Measurements from ENCODE around the gene PLP2. TPM values are rescaled to one million over a fixed set of nuclear protein-coding genes. Genes with fewer than 3 reads are reported as not detected.

The PLP2 gene
- total RNA-seq, 6 donors from 2014 or later, result 32.7 to 135 (median 58.4) TPM

GRCh38 chrX:49203536-49203935, 31.8 kb downstream of the PLP2 start:
- peaks cover 0 to 17% (median 6%) of the 10 kb centered on the region in 4 donors for H3K4me1 ChIP-seq
- no peaks in the 10 kb centered on the region for H3K9me3 ChIP-seq
- no peak for DNase-seq
- TF ChIP-seq EP300 (IDR thresholded peaks at IDR 0.05) (no peak), POLR2AphosphoS5 (IDR thresholded peaks at IDR 0.05) (no peak), POLR2A (IDR thresholded peaks at IDR 0.05) (no peak), CTCF (IDR thresholded peaks at IDR 0.05) (no peak)
- 72 to 80% methylated on average over 3 of the region's 3 CpGs for WGBS, 2 donors
- no peak for ATAC-seq (ENCODE audit: low FRiP score in 2 of 2)
- H3K27me3 ChIP-seq, result no peaks in the 10 kb centered on the region
- no peak overlapping the region for H3K4me3 ChIP-seq
- no peaks in the 10 kb centered on the region for H3K36me3 ChIP-seq
- no peak overlapping the region for H3K27ac ChIP-seq

GRCh38 chrX:49204017-49204416, 32.3 kb downstream of the PLP2 start:
- H3K36me3 ChIP-seq, result no peaks in the 10 kb centered on the region
- H3K9me3 ChIP-seq, result no peaks in the 10 kb centered on the region
- no peak overlapping the region for H3K4me3 ChIP-seq
- TF ChIP-seq CTCF (IDR thresholded peaks at IDR 0.05) (no peak), POLR2AphosphoS5 (IDR thresholded peaks at IDR 0.05) (no peak), EP300 (IDR thresholded peaks at IDR 0.05) (no peak), POLR2A (IDR thresholded peaks at IDR 0.05) (no peak)
- no peak for DNase-seq
- 81 to 100% methylated on average over 2 to 6 of the region's 6 CpGs for WGBS, 2 donors
- no peak overlapping the region for H3K27ac ChIP-seq
- H3K27me3 ChIP-seq, result no peaks in the 10 kb centered on the region
- ATAC-seq (ENCODE audit: low FRiP score in 2 of 2), result no peak
- H3K4me1 ChIP-seq, result peaks cover 0 to 17% (median 6%) of the 10 kb centered on the region in 4 donors

GRCh38 chrX:49204709-49205108, 33.0 kb downstream of the PLP2 start:
- H3K36me3 ChIP-seq, result no peaks in the 10 kb centered on the region
- WGBS, 2 donors, result 51 to 65% methylated on average over 4 of the region's 4 CpGs
- no peaks in the 10 kb centered on the region for H3K27me3 ChIP-seq
- TF ChIP-seq POLR2AphosphoS5 (IDR thresholded peaks at IDR 0.05) (no peak), CTCF (IDR thresholded peaks at IDR 0.05) (no peak), POLR2A (IDR thresholded peaks at IDR 0.05) (no peak), EP300 (IDR thresholded peaks at IDR 0.05) (no peak)
- DNase-seq (no peak), ATAC-seq (ENCODE audit: low FRiP score in 2 of 2) (no peak)
- H3K4me3 ChIP-seq, result no peak overlapping the region
- H3K4me1 ChIP-seq, result peaks cover 0 to 10% (median 3%) of the 10 kb centered on the region in 4 donors
- H3K27ac ChIP-seq, result no peak overlapping the region
- H3K9me3 ChIP-seq, result no peaks in the 10 kb centered on the region

GRCh38 chrX:49205443-49205842, 33.7 kb downstream of the PLP2 start:
- no peak overlapping the region for H3K27ac ChIP-seq
- no peaks in the 10 kb centered on the region for H3K36me3 ChIP-seq
- no peaks in the 10 kb centered on the region for H3K9me3 ChIP-seq
- H3K4me1 ChIP-seq, result peaks cover 0 to 7% (median 2%) of the 10 kb centered on the region in 4 donors
- H3K27me3 ChIP-seq, result no peaks in the 10 kb centered on the region
- DNase-seq (no peak), ATAC-seq (ENCODE audit: low FRiP score in 2 of 2) (no peak)
- 78 to 82% methylated on average over 12 to 13 of the region's 13 CpGs for WGBS, 2 donors
- H3K4me3 ChIP-seq, result no peak overlapping the region
- TF ChIP-seq EP300 (IDR thresholded peaks at IDR 0.05) (no peak), POLR2AphosphoS5 (IDR thresholded peaks at IDR 0.05) (no peak), CTCF (IDR thresholded peaks at IDR 0.05) (no peak), POLR2A (IDR thresholded peaks at IDR 0.05) (no peak)

GRCh38 chrX:49206543-49206942, 34.8 kb downstream of the PLP2 start:
- no peaks in the 10 kb centered on the region for H3K27me3 ChIP-seq
- no peak overlapping the region for H3K4me3 ChIP-seq
- DNase-seq (no peak), ATAC-seq (ENCODE audit: low FRiP score in 2 of 2) (no peak)
- WGBS, 2 donors, result 75% methylated on average over 7 of the region's 8 CpGs; no CpG with 5 or more reads in 1 of the 2 donors
- TF ChIP-seq POLR2AphosphoS5 (IDR thresholded peaks at IDR 0.05) (no peak), EP300 (IDR thresholded peaks at IDR 0.05) (no peak), POLR2A (IDR thresholded peaks at IDR 0.05) (no peak), CTCF (IDR thresholded peaks at IDR 0.05) (no peak)
- no peaks in the 10 kb centered on the region for H3K4me1 ChIP-seq
- H3K9me3 ChIP-seq, result no peaks in the 10 kb centered on the region
- H3K36me3 ChIP-seq, result no peaks in the 10 kb centered on the region
- H3K27ac ChIP-seq, result no peak overlapping the region

All from upper lobe of left lung (tissue), 6 donors.